Astrocyte of the cerebellum (primary cell): ENCODE data around the gene RNF7.

Experiments used
- DNase-seq: peaks from one replicate; pipeline ENCODE4 v3.0.0-alpha.2; 2011; ENCODE audit warnings: low read depth
- H3K4me3 ChIP-seq: 2 replicates; pipeline ENCODE4 v1.5.1; 2011; ENCODE audit warnings: mild to moderate bottlenecking, low read depth, low read length, moderate library complexity
- in situ Hi-C: cut with HindIII; loops from 2 replicates; pipeline ENCODE4 v1.10.0; 2017; ENCODE audit warnings: low sequenced_read_pairs
- TF ChIP-seq, protein P1 (sequence below): IDR thresholded peaks from 2 replicates; pipeline ENCODE4 v1.5.1; 2012; ENCODE audit warnings: low read length, low read depth, moderate library complexity, mild to moderate bottlenecking; ENCODE audit errors: missing control alignments

Gene RNF7

DNA sequence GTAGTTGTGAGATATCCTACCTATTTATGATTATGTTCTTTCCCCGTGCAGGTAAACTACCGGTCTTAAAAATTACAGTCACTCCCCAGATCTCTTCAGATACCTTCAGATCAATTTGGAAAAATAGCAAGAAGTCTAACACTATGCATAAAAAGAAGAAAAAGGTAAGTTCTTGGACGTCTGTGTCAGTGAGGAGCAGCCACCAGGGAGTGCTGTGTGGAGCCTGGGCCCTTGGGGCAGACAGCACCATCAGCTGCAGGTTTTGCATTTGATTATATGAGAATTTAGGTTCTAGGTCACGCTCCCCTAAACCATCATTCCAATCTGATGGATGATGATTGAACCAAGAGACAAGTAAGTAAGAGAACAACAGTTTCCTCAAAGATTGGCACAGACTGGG is 8.9 kb upstream of the RNF7 start:
- in situ Hi-C loops: no loop called here
- TF ChIP-seq, protein P1, sequence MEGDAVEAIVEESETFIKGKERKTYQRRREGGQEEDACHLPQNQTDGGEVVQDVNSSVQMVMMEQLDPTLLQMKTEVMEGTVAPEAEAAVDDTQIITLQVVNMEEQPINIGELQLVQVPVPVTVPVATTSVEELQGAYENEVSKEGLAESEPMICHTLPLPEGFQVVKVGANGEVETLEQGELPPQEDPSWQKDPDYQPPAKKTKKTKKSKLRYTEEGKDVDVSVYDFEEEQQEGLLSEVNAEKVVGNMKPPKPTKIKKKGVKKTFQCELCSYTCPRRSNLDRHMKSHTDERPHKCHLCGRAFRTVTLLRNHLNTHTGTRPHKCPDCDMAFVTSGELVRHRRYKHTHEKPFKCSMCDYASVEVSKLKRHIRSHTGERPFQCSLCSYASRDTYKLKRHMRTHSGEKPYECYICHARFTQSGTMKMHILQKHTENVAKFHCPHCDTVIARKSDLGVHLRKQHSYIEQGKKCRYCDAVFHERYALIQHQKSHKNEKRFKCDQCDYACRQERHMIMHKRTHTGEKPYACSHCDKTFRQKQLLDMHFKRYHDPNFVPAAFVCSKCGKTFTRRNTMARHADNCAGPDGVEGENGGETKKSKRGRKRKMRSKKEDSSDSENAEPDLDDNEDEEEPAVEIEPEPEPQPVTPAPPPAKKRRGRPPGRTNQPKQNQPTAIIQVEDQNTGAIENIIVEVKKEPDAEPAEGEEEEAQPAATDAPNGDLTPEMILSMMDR: no peak
- DNase-seq: no peak
- H3K4me3 ChIP-seq: no peak overlapping the region

DNA sequence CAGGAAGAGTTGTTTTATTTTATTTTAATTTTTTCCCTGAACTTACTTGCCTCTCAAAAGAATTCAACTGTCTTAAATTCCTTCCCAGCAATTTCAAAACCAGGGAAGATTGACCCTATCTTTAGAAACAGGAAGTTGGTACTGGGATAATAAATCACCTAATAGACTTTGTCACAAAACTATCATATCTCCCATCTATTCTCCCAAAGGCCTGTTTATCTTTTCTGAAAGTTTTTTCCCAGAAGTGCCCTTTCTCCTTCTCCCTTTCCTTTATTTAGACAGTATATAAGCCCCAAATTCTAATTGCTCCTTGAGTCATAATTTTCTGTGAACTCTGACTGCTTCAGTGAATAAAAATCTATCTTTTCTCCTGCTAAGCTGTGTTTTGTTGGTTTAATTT is 2.9 kb upstream of the RNF7 start:
- TF ChIP-seq, protein P1: no peak
- DNase-seq: no peak
- no peak overlapping the region for H3K4me3 ChIP-seq
- in situ Hi-C loops: no loop called here

DNA sequence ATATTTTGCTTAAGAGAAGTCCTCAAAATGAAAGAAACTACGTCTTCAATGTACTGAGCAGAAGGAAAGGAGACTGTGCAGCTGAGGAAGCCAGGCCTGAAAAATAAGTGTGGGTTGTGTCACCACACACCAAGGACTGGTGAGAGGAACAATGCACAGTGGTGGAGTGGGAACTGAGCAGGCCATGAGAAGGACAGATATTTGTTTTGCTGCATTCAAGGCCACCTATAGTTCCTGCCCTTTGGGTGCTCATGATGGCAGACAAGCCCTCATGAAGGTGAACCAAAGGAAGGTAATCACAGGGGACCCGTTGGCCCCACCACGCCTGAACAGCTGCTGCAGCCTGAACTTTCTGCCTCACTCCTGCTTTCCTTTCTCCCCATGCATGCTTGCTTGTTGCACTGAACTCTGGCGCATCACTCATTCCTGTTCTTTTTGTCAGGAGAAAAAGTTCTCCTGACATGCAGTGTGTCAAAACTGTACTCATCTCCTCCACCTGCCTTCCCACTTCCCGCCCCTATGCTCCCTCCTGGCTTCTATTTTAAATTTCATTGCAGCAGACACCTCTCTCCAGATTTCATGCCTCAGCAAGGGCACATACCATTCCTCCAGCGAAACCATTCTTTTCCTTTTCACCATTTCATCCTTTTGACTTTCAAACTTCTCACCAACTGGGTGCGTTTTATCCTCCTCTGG is 2.2 kb upstream of the RNF7 start:
- no peak overlapping the region for H3K4me3 ChIP-seq
- TF ChIP-seq, protein P1: no peak
- in situ Hi-C loops: no loop called here
- no peak for DNase-seq

DNA sequence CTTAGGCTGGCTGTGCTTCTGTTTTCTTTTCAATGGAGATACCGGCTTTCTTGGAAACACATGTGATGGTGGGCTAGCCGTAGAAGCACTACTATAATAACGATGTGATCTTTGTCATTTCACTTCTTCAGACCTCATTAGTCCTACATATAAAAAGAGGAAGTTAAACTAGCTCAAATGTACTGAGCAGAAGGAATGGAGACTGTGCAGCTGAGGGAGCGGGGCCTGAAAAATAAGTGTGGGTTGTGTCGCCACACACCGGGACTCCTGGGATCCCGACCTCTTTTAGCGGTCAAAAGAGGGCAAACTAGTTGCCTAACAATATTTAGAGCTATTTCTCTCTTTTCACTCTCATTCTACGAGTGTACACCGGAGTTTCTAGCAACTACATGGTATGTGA is 1.0 kb upstream of the RNF7 start:
- DNase-seq: no peak
- in situ Hi-C loops: no loop called here
- TF ChIP-seq, protein P1: no peak
- no peak overlapping the region for H3K4me3 ChIP-seq

DNA sequence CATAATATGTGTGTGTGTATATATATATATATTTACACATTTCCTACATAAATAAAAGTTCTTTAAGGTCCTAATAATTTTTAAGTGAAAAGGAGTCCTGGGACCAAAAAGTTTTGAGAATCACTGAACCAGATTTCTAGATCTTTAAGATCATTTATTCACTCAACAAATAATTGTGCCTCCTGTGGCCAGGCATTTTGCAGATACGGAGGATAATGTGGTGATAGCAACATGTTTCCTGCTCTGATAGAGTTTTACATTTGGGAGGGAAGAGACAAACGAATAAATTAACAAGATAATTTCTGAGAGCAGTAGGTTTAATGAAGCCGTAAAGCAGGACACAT is 448 bp upstream of the RNF7 start:
- TF ChIP-seq, protein P1: no peak
- DNase-seq: no peak

DNA sequence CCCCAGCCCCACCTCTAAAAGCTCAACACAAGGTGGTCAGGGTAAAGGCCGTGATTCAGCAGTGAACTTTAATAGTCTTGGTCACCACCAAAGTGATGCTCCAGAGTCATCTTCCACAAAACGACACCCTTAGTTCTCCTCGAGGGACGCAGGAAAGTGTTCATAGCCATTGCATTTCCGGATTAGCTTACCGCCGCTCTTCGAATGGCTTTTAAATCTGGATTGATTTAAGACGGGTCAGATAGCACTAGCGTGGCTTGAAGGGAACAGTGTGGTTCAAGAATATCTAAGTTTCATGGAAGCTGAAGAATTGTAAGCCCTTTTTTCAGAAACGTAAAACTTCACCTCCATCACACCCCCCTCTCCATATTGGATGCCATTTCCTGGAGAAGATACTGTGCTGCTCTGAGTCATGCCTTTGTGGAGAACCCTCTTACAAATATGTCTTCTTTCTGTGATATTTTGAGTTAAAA is 829 bp downstream of the RNF7 start:
- in situ Hi-C loops: no loop called here
- peak; percentile 32 for DNase-seq
- TF ChIP-seq, protein P1: no peak
- H3K4me3 ChIP-seq: peak overlapping the region; percentile 86

More for the DNA sequence above, 448 bp upstream of the RNF7 start:
- in situ Hi-C loops: no loop called here
- peak overlapping the region; percentile 86 for H3K4me3 ChIP-seq
